Islet of Langerhans (tissue), 1 donor: ENCODE measurements around the gene PDZD11.
"Not testable (repeated sequence)": the region's sequence is repeated elsewhere in the genome, so short reads cannot be mapped to it uniquely, and the experiment has no call there.

ENCODE experiments used
- FAIRE-seq: peaks from one replicate; lab custom pipeline; 2011; peaks lifted over from hg19 to GRCh38; lab: Jason Lieb, UNC

PDZD11 gene, protein sequence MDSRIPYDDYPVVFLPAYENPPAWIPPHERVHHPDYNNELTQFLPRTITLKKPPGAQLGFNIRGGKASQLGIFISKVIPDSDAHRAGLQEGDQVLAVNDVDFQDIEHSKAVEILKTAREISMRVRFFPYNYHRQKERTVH

GRCh38 chrX:70289793-70290770, at the start of gene PDZD11, which contains the start of gene KIF4A:
Gene PDZD11 (minus strand): TSS chrX:70289927. CDS start chrX:70289341, 586 bp downstream.
Gene KIF4A (plus strand): TSS chrX:70290104. CDS start chrX:70290459, 355 bp downstream.
- FAIRE-seq, result no peak

- no peak for FAIRE-seq
Observed at GRCh38 chrX:70338290-70338689, 48.6 kb upstream of the PDZD11 start.

DNA sequence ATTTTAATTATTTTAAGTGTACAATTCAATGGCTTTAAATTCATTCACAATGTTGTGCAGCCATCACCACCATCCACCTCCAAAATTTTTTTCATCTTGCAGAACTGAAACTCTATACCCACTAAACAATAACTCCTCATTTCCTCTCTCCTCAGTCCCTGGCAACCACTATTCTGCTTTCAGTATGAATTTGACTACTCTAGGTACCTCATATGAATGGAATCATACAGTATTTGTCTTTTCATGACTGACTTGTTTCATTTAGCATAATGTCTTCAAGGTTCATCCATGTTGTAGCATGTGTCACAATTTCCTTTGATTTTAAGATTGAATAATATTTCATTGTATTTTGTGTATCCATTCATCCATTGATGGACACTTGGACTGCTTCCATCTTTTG, 47.0 kb upstream of the PDZD11 start:
- no peak for FAIRE-seq

DNA sequence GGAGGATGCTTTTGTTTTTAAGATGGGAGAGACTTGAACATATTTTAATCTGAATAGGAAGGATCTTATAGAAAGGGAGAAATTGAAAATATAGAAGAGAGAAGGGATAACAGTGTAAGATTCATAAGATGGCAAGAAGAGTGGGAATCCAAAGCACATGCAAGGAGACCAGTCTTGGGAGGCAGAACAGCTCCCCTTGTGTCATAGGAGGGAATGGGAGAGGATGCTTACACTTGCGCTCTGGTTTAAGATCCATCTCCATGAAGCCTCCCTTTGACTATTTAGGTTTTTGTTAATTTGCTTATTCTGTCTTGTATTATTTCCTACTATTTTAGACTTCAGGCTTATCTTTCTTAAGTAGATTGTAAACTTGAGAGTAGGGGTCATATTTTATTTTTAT, 42.9 kb upstream of the PDZD11 start:
- no peak for FAIRE-seq

- FAIRE-seq, result no peak
Observed at GRCh38 chrX:70331161-70331560, 41.4 kb upstream of the PDZD11 start.

GRCh38 chrX:70324326-70324725, 34.6 kb upstream of the PDZD11 start:
- no peak for FAIRE-seq

DNA sequence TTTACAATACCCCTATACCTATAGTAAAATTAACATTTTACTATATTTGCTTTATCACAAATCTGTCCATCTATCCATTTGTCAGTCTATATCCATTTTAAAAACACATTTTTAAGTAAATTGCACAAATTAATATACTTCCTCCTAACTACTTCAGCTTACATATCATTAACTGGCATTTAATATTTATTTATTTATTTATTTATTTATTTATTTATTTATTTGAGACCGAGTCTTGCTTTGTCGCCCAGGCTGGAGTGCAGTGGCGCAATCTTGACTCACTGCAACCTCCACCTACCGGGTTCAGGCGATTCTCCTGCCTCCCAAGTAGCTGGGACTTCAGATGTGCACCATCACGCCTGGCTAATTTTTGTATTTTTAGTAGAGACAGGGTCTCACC, 33.9 kb upstream of the PDZD11 start:
- not testable (repeated sequence) for FAIRE-seq

DNA sequence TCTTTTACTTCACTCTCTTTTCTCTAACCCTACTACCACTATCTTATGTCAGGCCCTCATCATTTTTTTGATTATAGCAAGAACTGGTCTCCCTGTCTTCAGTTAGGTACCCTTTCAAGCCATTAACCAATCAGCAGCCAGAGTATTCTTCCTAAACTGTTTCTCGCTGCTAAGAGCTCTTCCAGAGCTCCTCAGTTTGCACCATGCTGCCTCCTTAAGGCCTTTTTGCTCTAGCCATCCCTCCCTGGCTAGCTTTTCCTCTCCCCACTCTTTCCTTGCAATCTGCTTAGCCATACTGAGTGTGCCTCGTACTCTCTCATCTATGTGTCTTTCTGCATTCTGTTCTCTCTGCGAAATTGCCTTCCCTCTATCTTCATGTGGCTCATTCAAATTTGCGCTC, 33.1 kb upstream of the PDZD11 start:
- FAIRE-seq, result no peak

- FAIRE-seq, result no peak
Observed at GRCh38 chrX:70313503-70313902, 23.8 kb upstream of the PDZD11 start.

GRCh38 chrX:70301716-70302115, 12.0 kb upstream of the PDZD11 start:
- no peak for FAIRE-seq

GRCh38 chrX:70293621-70294020, 3.9 kb upstream of the PDZD11 start:
- no peak for FAIRE-seq

DNA sequence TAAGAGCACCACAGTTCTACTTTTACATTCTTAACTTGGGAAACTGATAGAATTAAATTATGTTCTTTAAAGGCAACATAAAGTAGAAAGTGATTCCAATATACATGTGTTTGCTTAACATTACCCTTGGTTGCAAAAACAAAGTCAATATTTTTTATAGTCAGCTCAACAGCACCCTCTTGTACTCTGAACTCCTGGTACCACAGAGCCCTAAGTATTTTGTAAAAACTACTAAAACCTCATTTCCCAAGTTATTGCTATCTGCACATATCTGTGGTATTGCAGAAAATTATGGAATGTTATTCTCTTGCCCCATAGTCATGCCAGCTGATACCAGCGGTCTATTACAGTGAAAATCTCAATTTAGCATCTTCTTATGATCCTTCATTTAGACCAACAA, 3.1 kb upstream of the PDZD11 start:
- FAIRE-seq, result no peak

DNA sequence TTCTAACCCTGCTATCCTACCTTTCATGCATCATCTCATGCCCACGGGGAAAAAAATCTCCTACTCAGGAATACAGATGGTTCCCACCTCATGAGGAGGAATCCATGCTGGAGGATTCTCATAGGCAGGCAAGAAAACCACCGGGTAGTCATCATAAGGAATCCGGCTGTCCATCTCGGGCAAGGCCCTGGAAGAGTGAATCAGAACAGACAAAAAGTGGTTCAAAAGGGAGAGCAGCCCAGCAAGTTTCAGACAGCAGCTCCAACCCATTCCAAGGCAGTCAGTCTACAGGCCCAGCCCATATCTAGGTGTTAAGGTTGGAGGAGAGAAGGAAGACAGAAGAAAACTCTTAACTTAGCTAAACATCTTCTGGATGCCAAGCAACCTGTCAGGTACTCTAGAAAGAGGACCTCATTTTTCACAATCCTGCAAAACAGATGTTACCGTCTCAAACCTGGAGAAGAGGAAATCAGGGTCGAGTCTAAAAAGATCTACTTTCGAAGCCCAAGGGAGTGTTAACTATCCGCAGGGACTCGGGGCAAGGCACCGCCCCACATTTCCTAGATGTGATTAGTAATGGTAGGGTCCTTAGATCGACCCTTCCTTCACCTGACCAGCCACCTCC, 447 bp downstream of the PDZD11 start:
- FAIRE-seq, result no peak

- no peak for FAIRE-seq
Observed at GRCh38 chrX:70281951-70282350, 7.8 kb downstream of the PDZD11 start, which contains the start of gene RAB41. Gene RAB41 (plus strand): TSS chrX:70282172. CDS start chrX:70282218, 46 bp downstream.

DNA sequence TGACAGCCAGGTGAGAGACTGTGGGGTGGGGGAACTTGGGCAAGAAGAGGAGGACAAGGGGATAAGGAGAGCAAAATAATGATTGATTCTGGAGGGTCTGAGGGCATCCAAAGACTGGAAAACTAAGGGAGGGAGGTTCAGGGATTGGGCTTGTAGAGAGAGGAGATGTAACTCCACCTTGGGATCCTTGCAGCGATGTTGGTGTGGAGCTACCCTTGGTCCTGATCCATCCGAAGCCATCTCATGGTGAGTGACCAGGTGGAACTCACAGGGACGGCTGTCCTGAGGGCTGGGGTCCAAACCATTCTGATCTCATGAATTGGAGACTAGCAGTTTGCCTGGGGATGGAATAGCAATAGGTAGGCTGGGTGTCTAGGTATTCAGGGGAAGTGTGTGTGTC, 9.2 kb downstream of the PDZD11 start:
- no peak for FAIRE-seq

DNA sequence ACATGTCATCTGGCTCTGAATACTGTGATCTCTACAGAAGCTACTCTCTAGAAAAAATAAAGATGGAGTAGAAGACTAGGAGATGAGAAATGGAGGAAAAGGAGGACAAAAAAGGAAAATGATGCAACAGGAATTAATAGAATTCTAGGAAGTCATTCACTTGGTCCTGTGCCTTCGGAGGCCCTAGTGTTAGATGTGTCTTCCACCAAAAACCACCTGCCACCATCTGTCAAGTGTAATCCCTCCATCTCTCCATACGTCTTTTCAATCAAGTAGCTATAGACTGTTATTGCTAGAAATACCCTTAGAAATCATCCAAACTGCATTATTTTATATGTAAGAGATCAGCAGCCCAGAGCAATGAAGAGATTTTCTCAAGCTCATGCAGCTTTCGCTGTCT, 10.6 kb downstream of the PDZD11 start:
- no peak for FAIRE-seq

GRCh38 chrX:70274029-70274428, 15.7 kb downstream of the PDZD11 start:
- FAIRE-seq, result not testable (repeated sequence)

DNA sequence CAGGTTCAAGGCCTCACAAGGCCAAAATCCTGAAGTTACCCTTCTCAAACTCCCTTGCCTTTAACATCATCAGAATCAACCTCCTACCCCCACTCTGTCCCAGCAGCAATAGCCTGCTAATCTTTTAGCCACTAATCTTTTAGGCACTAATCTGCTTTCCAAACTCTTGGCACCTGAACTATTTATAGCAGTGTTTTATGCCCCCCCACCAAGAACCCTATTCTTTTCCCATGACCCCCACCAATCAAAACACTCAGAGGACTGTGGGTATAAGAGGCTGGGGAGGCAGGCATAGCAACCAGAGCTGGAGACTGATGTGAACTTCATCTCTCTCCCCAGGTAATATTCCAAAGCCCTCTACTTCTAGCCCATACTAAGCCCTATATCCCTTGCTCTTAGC, 21.7 kb downstream of the PDZD11 start, which contains the start of gene ARR3:
ARR3 (plus strand) TSS at position 301 of the 400 bp plus-strand sequence. CDS start 1,052 bp downstream, outside the sequence.
- FAIRE-seq, result no peak

GRCh38 chrX:70264784-70265183, 24.9 kb downstream of the PDZD11 start:
- no peak for FAIRE-seq

DNA sequence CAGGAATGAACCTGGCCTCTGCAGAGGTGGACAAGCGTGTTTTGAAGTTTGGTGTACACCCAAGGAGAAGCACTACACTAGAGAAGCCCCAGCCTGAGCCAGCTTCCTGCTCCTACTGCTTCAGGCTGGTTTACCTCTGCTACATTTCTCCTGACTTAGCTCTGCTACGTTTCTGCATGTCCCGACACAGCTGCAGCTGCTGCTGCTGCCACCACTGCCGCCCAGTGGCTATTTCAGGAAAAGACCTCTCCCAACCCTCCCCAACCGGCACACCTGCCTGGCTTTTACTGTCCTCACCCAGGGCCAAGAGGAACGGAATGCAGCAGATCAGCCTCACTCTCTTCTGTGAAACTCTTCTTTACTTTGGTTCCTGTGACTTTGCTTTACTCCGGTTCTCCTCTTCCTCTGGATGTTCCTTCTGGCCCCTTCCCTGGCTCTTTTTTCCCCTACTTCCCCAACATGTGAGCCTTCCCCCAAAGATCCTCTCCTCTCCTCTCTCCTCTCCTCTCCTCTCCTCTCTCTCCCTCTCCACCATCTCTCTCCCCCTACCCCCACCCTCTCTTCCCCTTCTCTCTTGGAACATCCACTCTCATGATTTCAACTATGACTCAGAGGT, 26.7 kb downstream of the PDZD11 start:
- no peak for FAIRE-seq

GRCh38 chrX:70260104-70260503, 29.6 kb downstream of the PDZD11 start, which contains the start of gene P2RY4:
Gene P2RY4 (minus strand): TSS chrX:70260204. CDS start chrX:70259624, 580 bp downstream.
- FAIRE-seq, result no peak
